OCI-M2 (cell line): ENCODE data around the gene CNOT2.

Experiments
- DNase-seq: peaks from one replicate; lab custom pipeline; 2025; ENCODE audit not compliant: unreplicated experiment; lab: John Stamatoyannopoulos, UW

The CNOT2 gene

GRCh38 chr12:70251661-70252060 lies 8.4 kb downstream of the CNOT2 start:
- no peak for DNase-seq

GRCh38 chr12:70252832-70253231 lies 9.6 kb downstream of the CNOT2 start:
- DNase-seq = no peak

GRCh38 chr12:70254225-70254624 lies 11.0 kb downstream of the CNOT2 start:
- DNase-seq = no peak

GRCh38 chr12:70254846-70255245 lies 11.6 kb downstream of the CNOT2 start:
- DNase-seq = no peak

- DNase-seq = no peak
These were observed 12.1 kb downstream of the CNOT2 start for GRCh38 chr12:70255311-70255710.

- no peak for DNase-seq
These were observed 15.6 kb downstream of the CNOT2 start for GRCh38 chr12:70258605-70259403.

GRCh38 chr12:70260646-70261045 lies 17.4 kb downstream of the CNOT2 start:
- DNase-seq = no peak

- DNase-seq = no peak
These were observed 21.0 kb downstream of the CNOT2 start for GRCh38 chr12:70264067-70264867.

- no peak for DNase-seq
These were observed 21.9 kb downstream of the CNOT2 start for GRCh38 chr12:70265132-70265531.

- DNase-seq = no peak
These were observed 24.3 kb downstream of the CNOT2 start for GRCh38 chr12:70267550-70267949.

GRCh38 chr12:70268972-70269371 lies 25.7 kb downstream of the CNOT2 start:
- DNase-seq = no peak

- DNase-seq = no peak
These were observed 26.9 kb downstream of the CNOT2 start for GRCh38 chr12:70270108-70270507.

GRCh38 chr12:70271025-70271424 lies 27.8 kb downstream of the CNOT2 start:
- DNase-seq = no peak

- DNase-seq = no peak
These were observed 29.3 kb downstream of the CNOT2 start for GRCh38 chr12:70272510-70272909.

GRCh38 chr12:70275045-70275444 lies 31.8 kb downstream of the CNOT2 start:
- no peak for DNase-seq

- no peak for DNase-seq
These were observed 34.7 kb downstream of the CNOT2 start for GRCh38 chr12:70277973-70278372.

GRCh38 chr12:70278945-70279344 lies 35.7 kb downstream of the CNOT2 start:
- DNase-seq = no peak

GRCh38 chr12:70283232-70283631 lies 40.0 kb downstream of the CNOT2 start:
- DNase-seq = no peak

- DNase-seq = no peak
These were observed 45.6 kb downstream of the CNOT2 start for GRCh38 chr12:70288817-70289216.

- DNase-seq = no peak
These were observed 46.9 kb downstream of the CNOT2 start for GRCh38 chr12:70290116-70290515.

- no peak for DNase-seq
These were observed 49.0 kb downstream of the CNOT2 start for GRCh38 chr12:70292017-70292776.
